Endothelial cell of umbilical vein (primary cell): ENCODE results near the gene TENM4. TPM values are rescaled to one million over a fixed set of nuclear protein-coding genes. Genes with fewer than 3 reads are reported as not detected.

Source experiments
- BruUV-seq: library from RNA; stranded (reverse); fragments of 400-500 nt; replicated peaks from 2 replicates; lab custom pipeline; 2021; lab: Mats Ljungman, UMichigan
- CTCF ChIA-PET: fragments of 300-600, 350-600 bp; sonication (Branson Sonifier 250); formaldehyde crosslinking; loops from one replicate; lab custom pipeline; 2021; ENCODE audit warnings: antibody characterized with exemption, inconsistent platforms; lab: Charles Lee
- POLR2A ChIA-PET: fragments of 300-600, 350-600 bp; sonication (Branson Sonifier 250); formaldehyde crosslinking; loops from one replicate; lab custom pipeline; 2021; ENCODE audit warnings: antibody characterized with exemption, inconsistent platforms; lab: Charles Lee
- DNase-seq: peaks from one replicate; pipeline ENCODE4 v3.0.0-alpha.2; 2011; ENCODE audit warnings: low read depth, low spot score
- FAIRE-seq: peaks from 2 replicates; lab custom pipeline; 2011; peaks lifted over from hg19 to GRCh38; lab: Jason Lieb, UNC
- H2AFZ ChIP-seq: 2 replicates; pipeline ENCODE4 v1.6.0; 2012; ENCODE audit warnings: low read depth, low read length, control low read depth, inconsistent platforms
- H3K27ac ChIP-seq: 2 replicates; pipeline ENCODE4 v1.5.1; 2011; ENCODE audit warnings: low read depth, mild to moderate bottlenecking, control low read depth, low read length, moderate library complexity; ENCODE audit not compliant: insufficient read depth
- H3K27me3 ChIP-seq, 2 experiments: 2 replicates each; pipeline versions ENCODE4 v1.6.0 to v1.6.1; 2011; ENCODE audit warnings: low read length in 2 of 2, mixed read lengths in 1 of 2; ENCODE audit not compliant: control insufficient read depth in 2 of 2, insufficient read depth in 2 of 2
- H3K36me3 ChIP-seq, 2 experiments: 2 replicates in 1 of 2; 3 replicates in 1 of 2; pipeline ENCODE4 v1.5.1; 2011; ENCODE audit warnings: low read length in 2 of 2, mild to moderate bottlenecking in 1 of 2, moderate library complexity in 1 of 2; ENCODE audit not compliant: control insufficient read depth in 2 of 2, insufficient read depth in 2 of 2; ENCODE audit errors: extremely low read depth in 1 of 2
- H3K4me1 ChIP-seq: 3 replicates; pipeline ENCODE4 v1.5.1; 2011; ENCODE audit warnings: mild to moderate bottlenecking, low read length; ENCODE audit not compliant: control insufficient read depth, insufficient read depth; ENCODE audit errors: extremely low read depth
- H3K4me2 ChIP-seq: 2 replicates; pipeline ENCODE4 v1.6.1; 2011; ENCODE audit warnings: low read length, control low read depth, mixed read lengths; ENCODE audit not compliant: insufficient read depth
- H3K4me3 ChIP-seq, 3 experiments: fragments of 200-600 bp in 1 of 3; sonication (generic), shearing (Covaris generic) in 1 of 3; replicated peaks in 1 of 3; 2 replicates each; pipeline ENCODE4 v1.5.1; 2011 to 2016; ENCODE audit warnings: control low read depth in 3 of 3, low read length in 3 of 3, mild to moderate bottlenecking in 2 of 3, inconsistent platforms in 1 of 3, low read depth in 1 of 3, moderate library complexity in 1 of 3; ENCODE audit not compliant: insufficient read depth in 1 of 3
- H3K79me2 ChIP-seq: 2 replicates; pipeline ENCODE4 v1.6.0; 2012; ENCODE audit warnings: low read length, inconsistent platforms; ENCODE audit not compliant: control insufficient read depth, insufficient read depth
- H3K9ac ChIP-seq: replicated peaks from 2 replicates; pipeline ENCODE3; 2011; ENCODE audit warnings: low read length, control low read depth; ENCODE audit not compliant: insufficient read depth; ENCODE audit errors: extremely low read depth
- H3K9me1 ChIP-seq: replicated peaks from 3 replicates; pipeline ENCODE4 v1.6.0; 2011; ENCODE audit warnings: mild to moderate bottlenecking, low read length; ENCODE audit not compliant: control insufficient read depth, insufficient read depth; ENCODE audit errors: extremely low read depth
- H3K9me3 ChIP-seq: replicated peaks from 2 replicates; pipeline ENCODE4 v1.5.1; 2012; ENCODE audit warnings: low read length, inconsistent platforms; ENCODE audit not compliant: control insufficient read depth, insufficient read depth
- H4K20me1 ChIP-seq: replicated peaks from 2 replicates; pipeline ENCODE3; 2011; ENCODE audit warnings: mild to moderate bottlenecking, low read length; ENCODE audit not compliant: control insufficient read depth, insufficient read depth; ENCODE audit errors: extremely low read depth
- CTCF ChIP-seq, 2 donors: IDR thresholded peaks; 1 replicate in 1 of 2; 2 replicates in 1 of 2; pipeline ENCODE4 v1.5.1; 2011; ENCODE audit warnings: low read length in 2 of 2, mild to moderate bottlenecking in 2 of 2, moderate library complexity in 2 of 2, control low read depth in 1 of 2, inconsistent platforms in 1 of 2, low read depth in 1 of 2; ENCODE audit not compliant: insufficient read depth in 1 of 2; ENCODE audit errors: extremely low read depth in 1 of 2
- EZH2 ChIP-seq: IDR thresholded peaks from 2 replicates; pipeline ENCODE4 v1.6.1; 2012; ENCODE audit warnings: borderline replicate concordance, low read depth, mild to moderate bottlenecking, moderate library complexity, low read length, inconsistent platforms; ENCODE audit not compliant: severe bottlenecking
- FOS ChIP-seq: IDR thresholded peaks from 2 replicates; pipeline ENCODE4 v1.6.1; 2011; ENCODE audit warnings: mild to moderate bottlenecking, low read length, moderate library complexity, borderline replicate concordance; ENCODE audit not compliant: insufficient read depth
- GATA2 ChIP-seq: IDR thresholded peaks from 2 replicates; pipeline ENCODE4 v1.7.0; 2011; ENCODE audit warnings: low read depth, mild to moderate bottlenecking, moderate library complexity, mixed read lengths, low read length; ENCODE audit not compliant: insufficient read length, insufficient read depth
- JUN ChIP-seq: IDR thresholded peaks from 2 replicates; pipeline ENCODE4 v1.6.1; 2011; ENCODE audit warnings: borderline replicate concordance, low read depth; ENCODE audit not compliant: insufficient read length, insufficient read depth
- MAX ChIP-seq: IDR thresholded peaks from 2 replicates; pipeline ENCODE4 v1.6.1; 2011; ENCODE audit not compliant: insufficient read depth, insufficient read length
- MYC ChIP-seq: IDR thresholded peaks from one replicate; pipeline ENCODE4 v1.6.1; 2011; ENCODE audit warnings: mild to moderate bottlenecking, low read depth, low read length
- POLR2A ChIP-seq: IDR thresholded peaks from 2 replicates; pipeline ENCODE4 v1.6.1; 2012; ENCODE audit warnings: low read depth, mild to moderate bottlenecking, control low read depth, low read length
- POLR2AphosphoS5 ChIP-seq: IDR thresholded peaks from 2 replicates; pipeline ENCODE4 v1.6.1; 2012; ENCODE audit warnings: low read depth, mild to moderate bottlenecking, control low read depth, low read length, moderate library complexity; ENCODE audit not compliant: insufficient read depth
- dilution Hi-C: fragments of 300-500 bp; cut with MboI; formaldehyde crosslinking; loops from one replicate; pipeline ENCODE4 v1.15.0; 2019; ENCODE audit warnings: low sequenced_read_pairs; ENCODE audit not compliant: extremely low pct_ligation_motif_present
- intact Hi-C: fragments of 100-400 bp; cut with micrococcal nuclease; formaldehyde crosslinking; loops from one replicate; pipeline ENCODE4 v1.10.0; 2022
- polyA plus RNA-seq, 4 experiments: library from polyadenylated mRNA; depleted of rRNA in 3 of 4; stranded (reverse) in 3 of 4; unstranded in 1 of 4; fragments of >200 nt; gene quantifications; 2 replicates each; pipeline versions ENCODE4 v1.2.1 to v1.2.3, GENCODE V29; 2011 to 2012; ENCODE audit warnings: missing spikeins in 1 of 4
- total RNA-seq: library from RNA; stranded (reverse); gene quantifications from 2 replicates; pipeline ENCODE4 v1.2.3, GENCODE V29; 2021

TENM4 gene
- total and polyA plus RNA-seq, 2 donors (not counting 3 experiments of a cell fraction or from before 2014, with no cell fraction given): 0.06 to 0.27 TPM

- H3K36me3 ChIP-seq: no peaks in the 10 kb centered on the region
- intact Hi-C loops (no loop called here), dilution Hi-C loops (no loop called here)
- ChIA-PET CTCF (interaction anchor here (1.2 to 7.7 kb wide), 2 partner anchors 11 to 18 kb away, joined by 3 to 85 read pairs; no protein-coding TSS in a partner anchor), POLR2A (no interaction called here)
- H3K4me2 ChIP-seq: no peak overlapping the region
- no peaks in the 10 kb centered on the region for H3K27me3 ChIP-seq
- no peak overlapping the region for H2AFZ ChIP-seq
- BruUV-seq: no TSS peak
- no peak overlapping the region for H3K27ac ChIP-seq
- no peaks in the 10 kb centered on the region for H3K79me2 ChIP-seq
- no peak overlapping the region for H3K4me3 ChIP-seq
- H3K9me3 ChIP-seq: no peaks in the 10 kb centered on the region
- no peak overlapping the region for H3K9ac ChIP-seq
- TF ChIP-seq GATA2: no peak
- no peak for TF ChIP-seq POLR2AphosphoS5
- no peak for TF ChIP-seq FOS
- no peak for TF ChIP-seq EZH2
- no peak for TF ChIP-seq CTCF (IDR thresholded peaks at IDR 0.05; ENCODE audit: extremely low read depth in 1 of 2, insufficient read depth in 1 of 2, low read depth in 1 of 2, low read length in 2 of 2)
- no peak for TF ChIP-seq JUN
- no peak for TF ChIP-seq MAX
- TF ChIP-seq MYC: no peak
- TF ChIP-seq POLR2A: no peak
- H4K20me1 ChIP-seq: no peaks in the 10 kb centered on the region
- DNase-seq (no peak), FAIRE-seq (no peak)
- peaks cover 10% of the 10 kb centered on the region for H3K4me1 ChIP-seq
- no peaks in the 10 kb centered on the region for H3K9me1 ChIP-seq
Measured at GRCh38 chr11:79082280-79082679, 358.6 kb downstream of the TENM4 start.
